ENCODE measurements around the gene UBE2Q2.

DNA sequence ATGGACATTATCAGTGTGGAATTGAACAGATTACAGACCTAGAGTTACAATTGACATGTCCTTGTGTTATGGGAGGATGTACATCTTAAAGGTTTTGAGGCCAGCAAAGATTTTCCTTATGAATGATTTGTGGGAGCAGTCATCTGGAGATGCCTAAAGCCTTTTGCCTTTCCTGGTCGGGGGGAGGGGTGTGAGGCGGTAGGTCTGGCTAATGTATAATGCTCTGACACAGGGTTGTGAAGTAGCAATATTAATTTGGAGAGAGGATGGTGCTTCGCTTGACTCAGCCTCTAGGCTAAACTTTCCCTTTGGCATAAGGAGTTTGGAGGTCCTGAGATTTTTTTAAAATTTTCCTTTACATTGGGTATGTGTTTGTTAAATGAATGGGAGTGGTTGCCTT, 83.7 kb downstream of the UBE2Q2 start:
- TF ChIP-seq CTCF (IDR thresholded peaks at IDR 0.05), result no peak
- no peak for TF ChIP-seq EP300 (IDR thresholded peaks at IDR 0.05)
